ENCODE data around the gene CES4A.

DNA sequence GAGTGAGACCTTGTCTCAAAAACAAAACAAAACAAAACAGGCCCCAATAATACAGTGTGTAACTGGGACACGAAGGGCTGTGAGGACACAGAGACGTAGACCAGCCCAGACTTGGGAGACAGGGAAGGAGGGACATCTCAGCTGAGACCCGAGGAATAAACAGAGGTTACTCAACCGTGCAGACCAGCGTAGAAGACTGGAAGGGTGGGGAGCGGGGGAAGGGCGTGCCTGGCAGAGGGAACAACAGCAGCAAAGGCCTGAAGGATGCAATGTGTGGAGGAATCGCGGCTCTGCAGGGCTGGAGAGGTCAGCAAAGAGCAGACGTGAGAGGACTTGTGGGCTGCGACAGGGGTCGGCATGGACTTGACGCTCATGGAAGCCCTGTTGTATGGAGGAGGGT lies 11.6 kb upstream of the CES4A start:
- TF ChIP-seq POLR2AphosphoS5 (IDR thresholded peaks at IDR 0.05; ENCODE audit: low read depth, low read length) (no peak), POLR2A (IDR thresholded peaks at IDR 0.05; ENCODE audit: low read depth, low read length) (no peak), TAF1 (IDR thresholded peaks at IDR 0.05; ENCODE audit: low read depth, low read length) (no peak), SPI1 (IDR thresholded peaks at IDR 0.05; ENCODE audit: low read depth, low read length) (no peak), PAX5 (IDR thresholded peaks at IDR 0.05; ENCODE audit: insufficient read depth, low read length, severe bottlenecking) (no peak), POU2F2 (IDR thresholded peaks at IDR 0.05; ENCODE audit: low read depth, low read length) (no peak)
